K562 (cell line): ENCODE results near the gene CD72. TPM values are rescaled to one million over a fixed set of nuclear protein-coding genes. Genes with fewer than 3 reads are reported as not detected.

ENCODE experiments used
- AFF4 ChIP-seq: sonication (generic); formaldehyde crosslinking; IDR thresholded peaks from 2 replicates; pipeline ENCODE4 v1.8.0; 2023; ENCODE audit warnings: mild to moderate bottlenecking, missing genetic modification reagents
- BCOR ChIP-seq: fragments of 450-650 bp; IDR thresholded peaks from 2 replicates; pipeline ENCODE4 v1.6.1; 2016
- CBX3 ChIP-seq, 2 experiments: IDR thresholded peaks; 1 replicate in 1 of 2; 2 replicates in 1 of 2; pipeline ENCODE4 v1.6.1; 2012; ENCODE audit warnings: inconsistent platforms in 2 of 2, low read length in 2 of 2, borderline replicate concordance in 1 of 2, control low read depth in 1 of 2
- CEBPZ ChIP-seq: fragments of 150-350 bp; IDR thresholded peaks from 2 replicates; pipeline ENCODE4 v1.6.1; 2014; ENCODE audit warnings: low read depth, mild to moderate bottlenecking, low read length, borderline replicate concordance
- CHD4 ChIP-seq: fragments of 200-600 bp; sonication (generic); IDR thresholded peaks from 3 replicates; pipeline ENCODE4 v1.6.1; 2012; ENCODE audit warnings: low read depth, mild to moderate bottlenecking, mixed read lengths, low read length, inconsistent platforms; ENCODE audit not compliant: insufficient read depth, insufficient replicate concordance, poor library complexity, severe bottlenecking
- CREB5 ChIP-seq: fragments of 250-450 bp; sonication (Bioruptor Pico); IDR thresholded peaks from 2 replicates; pipeline ENCODE4 v1.5.0; 2020; ENCODE audit warnings: mild to moderate bottlenecking
- E2F4 ChIP-seq: sonication (generic); formaldehyde crosslinking; IDR thresholded peaks from 2 replicates; pipeline ENCODE4 v1.8.0; 2022; ENCODE audit warnings: mild to moderate bottlenecking, low read depth, missing genetic modification reagents
- MBD2 ChIP-seq: sonication (generic); IDR thresholded peaks from 2 replicates; pipeline ENCODE4 v1.6.1; 2016; ENCODE audit warnings: low read depth, borderline replicate concordance
- MYBL2 ChIP-seq, 2 experiments: fragments of 450-650 bp in 1 of 2; sonication (generic) in 1 of 2; formaldehyde crosslinking in 1 of 2; IDR thresholded peaks; 2 replicates each; pipeline versions ENCODE4 v1.6.1 to v1.8.1; 2017 to 2022; ENCODE audit warnings: borderline replicate concordance in 1 of 2, inconsistent platforms in 1 of 2, low read depth in 1 of 2, mild to moderate bottlenecking in 1 of 2, missing genetic modification reagents in 1 of 2, moderate library complexity in 1 of 2
- PURB ChIP-seq: sonication (generic); formaldehyde crosslinking; IDR thresholded peaks from 2 replicates; pipeline ENCODE4 v1.9.0; 2021; ENCODE audit warnings: low read depth, mild to moderate bottlenecking, missing genetic modification reagents
- RFX7 ChIP-seq: fragments of 250-450 bp; sonication (Bioruptor Pico); IDR thresholded peaks from 2 replicates; pipeline ENCODE4 v1.5.1; 2021; ENCODE audit warnings: mild to moderate bottlenecking
- STAG1 ChIP-seq: sonication (generic); formaldehyde crosslinking; IDR thresholded peaks from 2 replicates; pipeline ENCODE4 v1.5.0; 2020; ENCODE audit warnings: missing genetic modification reagents, borderline replicate concordance
- ZFX ChIP-seq: sonication (generic); formaldehyde crosslinking; IDR thresholded peaks from 2 replicates; pipeline ENCODE4 v1.8.0; 2022; ENCODE audit warnings: mild to moderate bottlenecking, missing genetic modification reagents, moderate library complexity
- ZNF143 ChIP-seq: sonication (generic); formaldehyde crosslinking; IDR thresholded peaks from 2 replicates; pipeline ENCODE4 v1.9.0; 2022; ENCODE audit warnings: mild to moderate bottlenecking, missing genetic modification reagents
- ZNF165 ChIP-seq: fragments of 250-450 bp; sonication (Bioruptor Pico); IDR thresholded peaks from 2 replicates; pipeline ENCODE4 v1.4.0; 2020; ENCODE audit warnings: borderline replicate concordance
- ZNF175 ChIP-seq: fragments of 200-800 bp; sonication (Bioruptor generic); IDR thresholded peaks from 2 replicates; pipeline ENCODE4 v1.6.1; 2016; ENCODE audit warnings: low read depth, mild to moderate bottlenecking, missing genetic modification characterization, missing compliant biosample characterization
- polyA plus RNA-seq, 8 experiments: library from polyadenylated mRNA; depleted of rRNA in 4 of 8; stranded (reverse) in 5 of 8; unstranded in 3 of 8; fragments of >200 nt; fragmentation: Nextera tagmentation in 2 of 8; fragmentation: Illumina TruSeq in 1 of 8; extraction: Ambion mirVana in 2 of 8; extraction: Trizol in 1 of 8; gene quantifications; 2 replicates each; pipeline versions ENCODE4 v1.2.1 to v1.2.3, GENCODE V29; 2011 to 2014; ENCODE audit warnings: inconsistent platforms in 1 of 8, missing spikeins in 1 of 8
- total RNA-seq, 7 experiments: library from RNA; depleted of rRNA in 6 of 7; stranded (reverse); fragments of >200 nt in 6 of 7; fragmentation: Illumina TruSeq in 2 of 7; extraction: Trizol in 2 of 7; gene quantifications; 2 replicates each; pipeline versions ENCODE4 v1.2.1 to v1.2.3, GENCODE V29; 2011 to 2021; ENCODE audit warnings: low replicate concordance in 1 of 7

The CD72 gene
- total and polyA plus RNA-seq, 9 of the 15 experiments (the other 6 are each of a cell fraction or from before 2014, with no cell fraction given) = 0.11 to 0.78 (median 0.27) TPM; not detected in 1

- TF ChIP-seq ZNF175 (CRISPR knock-in tag) (0 out of 2 replicates have a peak, but pooled peaks have one; percentile 1), CHD4 (peak; percentile 53), ZNF143 (CRISPR knock-in tag) (no peak), RFX7 (CRISPR knock-in tag) (no peak), BCOR (no peak), MBD2 (no peak), PURB (CRISPR knock-in tag) (no peak), E2F4 (CRISPR knock-in tag) (no peak), ZNF165 (CRISPR knock-in tag) (no peak), CEBPZ (no peak), CBX3 (IDR thresholded peaks at IDR 0.05; ENCODE audit: borderline replicate concordance in 1 of 2, low read length in 2 of 2) (no peak), CREB5 (no peak), STAG1 (CRISPR knock-in tag) (no peak), MYBL2 (IDR thresholded peaks at IDR 0.05; ENCODE audit: low read depth) (no peak), MYBL2 (CRISPR knock-in tag; IDR thresholded peaks at IDR 0.05; ENCODE audit: borderline replicate concordance) (no peak), AFF4 (CRISPR knock-in tag) (no peak), ZFX (CRISPR knock-in tag) (peak; percentile 28)
- TF ChIP-seq, all 486 proteins: peak for 12
Observed at GRCh38 chr9:35656831-35657545, 38.8 kb upstream of the CD72 start (continued).
